ES-I3 (cell line): ENCODE measurements around the gene SLC29A2.
A peak's percentile ranks its signal among the peaks of the same experiment; 100 is the strongest.
"Not testable (repeated sequence)": the region's sequence is repeated elsewhere in the genome, so short reads cannot be mapped to it uniquely, and the experiment has no call there.

Source experiments
- H3K36me3 ChIP-seq: 2 replicates; pipeline ENCODE4 v1.6.1; 2013; ENCODE audit warnings: mild to moderate bottlenecking, low read length, control low read depth, moderate library complexity; ENCODE audit not compliant: insufficient read depth
- H3K4me1 ChIP-seq: 2 replicates; pipeline ENCODE4 v1.6.1; 2013; ENCODE audit warnings: mild to moderate bottlenecking, control low read depth, low read length; ENCODE audit not compliant: insufficient read depth
- H3K9ac ChIP-seq: 2 replicates; pipeline ENCODE4 v1.6.1; 2013; ENCODE audit warnings: low read depth, mild to moderate bottlenecking, low read length, moderate library complexity
- H3K9me3 ChIP-seq: 2 replicates; pipeline ENCODE4 v1.6.1; 2013; ENCODE audit warnings: mild to moderate bottlenecking, low read length, moderate library complexity; ENCODE audit not compliant: control insufficient read depth, insufficient read depth

Gene SLC29A2

GRCh38 chr11:66327171-66328030 lies 44.2 kb downstream of the SLC29A2 start:
- H3K9me3 ChIP-seq: no peaks in the 10 kb centered on the region
- H3K36me3 ChIP-seq: no peaks in the 10 kb centered on the region
- H3K4me1 ChIP-seq: peaks cover 30% of the 10 kb centered on the region
- no peak overlapping the region for H3K9ac ChIP-seq

- no peaks in the 10 kb centered on the region for H3K9me3 ChIP-seq
- peaks cover 30% of the 10 kb centered on the region for H3K4me1 ChIP-seq
- no peaks in the 10 kb centered on the region for H3K36me3 ChIP-seq
- no peak overlapping the region for H3K9ac ChIP-seq
These were observed 45.1 kb downstream of the SLC29A2 start for GRCh38 chr11:66326261-66327111.

DNA sequence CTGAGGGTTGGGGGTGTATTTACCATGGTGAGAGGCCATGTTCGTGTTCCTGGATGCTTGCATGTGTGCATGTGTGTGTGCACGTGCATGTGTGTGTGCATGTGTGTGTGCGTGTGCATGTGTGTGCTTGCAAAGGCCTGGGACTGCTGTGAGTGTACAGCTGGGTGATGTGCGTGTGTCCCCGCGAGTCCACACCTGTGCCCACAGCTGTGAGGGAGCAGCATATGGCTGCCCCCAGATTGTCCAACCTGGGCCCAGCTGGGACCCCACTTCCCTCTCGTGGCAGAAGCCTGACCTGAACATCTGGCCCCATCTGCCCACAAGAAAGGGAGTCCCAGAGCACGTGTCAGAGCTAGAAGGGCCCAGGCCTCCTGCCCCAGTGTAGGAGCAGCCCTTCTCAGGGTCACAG lies 46.3 kb downstream of the SLC29A2 start:
- no peaks in the 10 kb centered on the region for H3K36me3 ChIP-seq
- H3K4me1 ChIP-seq: peaks cover 30% of the 10 kb centered on the region
- H3K9me3 ChIP-seq: no peaks in the 10 kb centered on the region
- H3K9ac ChIP-seq: no peak overlapping the region

GRCh38 chr11:66324664-66325063 lies 46.9 kb downstream of the SLC29A2 start:
- Histone ChIP-seq H3K4me1 (peaks cover 30% of the 10 kb centered on the region), H3K9me3 (no peaks in the 10 kb centered on the region)

GRCh38 chr11:66323684-66324083 lies 47.9 kb downstream of the SLC29A2 start:
- H3K9me3 ChIP-seq: no peaks in the 10 kb centered on the region
- H3K36me3 ChIP-seq: no peaks in the 10 kb centered on the region
- H3K4me1 ChIP-seq: peaks cover 30% of the 10 kb centered on the region
- H3K9ac ChIP-seq: no peak overlapping the region

More at GRCh38 chr11:66324664-66325063, 46.9 kb downstream of the SLC29A2 start:
- Histone ChIP-seq H3K36me3 (no peaks in the 10 kb centered on the region), H3K9ac (no peak overlapping the region)

DNA sequence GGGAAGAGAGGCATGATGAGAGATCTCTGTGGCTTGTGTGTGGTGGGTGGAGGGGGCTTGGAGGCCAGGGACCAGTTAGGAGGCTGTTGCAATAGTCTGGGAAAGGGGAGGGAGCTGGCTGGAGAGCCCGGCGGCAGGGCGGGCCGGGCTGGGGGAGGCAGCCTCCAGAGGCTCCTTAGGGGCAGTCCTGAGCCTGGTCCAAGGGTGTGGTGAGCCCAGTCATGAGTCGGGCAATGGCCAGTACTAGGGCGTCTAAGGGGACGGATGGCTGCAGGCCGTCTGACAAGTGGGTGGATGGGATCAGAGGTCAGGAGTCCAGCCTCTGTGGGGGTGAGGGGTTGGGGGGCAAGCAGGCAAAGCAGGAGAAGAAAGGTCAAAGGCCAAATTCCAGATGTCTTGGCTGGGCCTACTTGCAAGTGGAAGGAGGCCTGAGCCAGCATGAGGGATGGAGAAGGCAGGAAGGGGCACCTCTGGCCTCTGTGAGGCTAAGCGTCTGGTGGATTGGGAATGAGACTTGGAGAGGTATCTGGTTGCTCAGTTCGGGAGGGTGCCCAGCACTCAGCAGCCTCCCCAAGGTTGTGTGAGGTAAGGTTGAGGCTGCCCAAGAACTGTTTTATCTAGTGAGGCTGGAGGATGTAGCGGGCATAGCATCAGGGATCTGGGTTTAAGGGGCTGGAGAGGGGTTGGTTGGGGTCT lies 48.7 kb downstream of the SLC29A2 start:
- Histone ChIP-seq H3K4me1 (peaks cover 35% of the 10 kb centered on the region), H3K36me3 (no peaks in the 10 kb centered on the region), H3K9ac (no peak overlapping the region), H3K9me3 (no peaks in the 10 kb centered on the region)

GRCh38 chr11:66321606-66322005 lies 50.0 kb downstream of the SLC29A2 start:
- Histone ChIP-seq H3K9ac (no peak overlapping the region), H3K36me3 (no peaks in the 10 kb centered on the region), H3K4me1 (peaks cover 35% of the 10 kb centered on the region), H3K9me3 (no peaks in the 10 kb centered on the region)

GRCh38 chr11:66320748-66321147 lies 50.8 kb downstream of the SLC29A2 start:
- H3K4me1 ChIP-seq: peaks cover 29% of the 10 kb centered on the region
- H3K36me3 ChIP-seq, H3K9ac ChIP-seq, H3K9me3 ChIP-seq: not testable (repeated sequence)

- H3K9me3 ChIP-seq, H3K36me3 ChIP-seq, H3K9ac ChIP-seq: not testable (repeated sequence)
- H3K4me1 ChIP-seq: peaks cover 24% of the 10 kb centered on the region
These were observed 51.3 kb downstream of the SLC29A2 start for GRCh38 chr11:66320289-66320688.

DNA sequence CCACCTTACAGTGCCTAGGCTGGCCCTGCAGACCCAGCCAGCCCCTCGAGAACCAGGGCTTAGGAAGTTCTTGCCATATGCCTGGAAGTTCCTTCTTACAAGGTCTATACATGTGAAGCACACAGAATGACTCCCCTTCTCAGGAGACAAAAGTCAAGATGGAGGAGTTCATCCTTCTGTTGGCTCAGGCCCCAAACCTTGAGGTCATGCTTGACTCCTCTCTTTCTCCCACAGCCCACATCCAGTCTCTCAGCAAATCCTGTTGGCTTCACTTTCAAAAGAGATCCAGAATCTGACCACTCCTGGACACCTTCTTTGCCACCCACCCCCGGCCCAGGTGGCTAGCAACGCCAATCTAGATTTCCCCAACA lies 53.0 kb downstream of the SLC29A2 start:
- H3K4me1 ChIP-seq: peaks cover 23% of the 10 kb centered on the region
- H3K9ac ChIP-seq: no peak overlapping the region
- no peaks in the 10 kb centered on the region for H3K36me3 ChIP-seq
- H3K9me3 ChIP-seq: no peaks in the 10 kb centered on the region

DNA sequence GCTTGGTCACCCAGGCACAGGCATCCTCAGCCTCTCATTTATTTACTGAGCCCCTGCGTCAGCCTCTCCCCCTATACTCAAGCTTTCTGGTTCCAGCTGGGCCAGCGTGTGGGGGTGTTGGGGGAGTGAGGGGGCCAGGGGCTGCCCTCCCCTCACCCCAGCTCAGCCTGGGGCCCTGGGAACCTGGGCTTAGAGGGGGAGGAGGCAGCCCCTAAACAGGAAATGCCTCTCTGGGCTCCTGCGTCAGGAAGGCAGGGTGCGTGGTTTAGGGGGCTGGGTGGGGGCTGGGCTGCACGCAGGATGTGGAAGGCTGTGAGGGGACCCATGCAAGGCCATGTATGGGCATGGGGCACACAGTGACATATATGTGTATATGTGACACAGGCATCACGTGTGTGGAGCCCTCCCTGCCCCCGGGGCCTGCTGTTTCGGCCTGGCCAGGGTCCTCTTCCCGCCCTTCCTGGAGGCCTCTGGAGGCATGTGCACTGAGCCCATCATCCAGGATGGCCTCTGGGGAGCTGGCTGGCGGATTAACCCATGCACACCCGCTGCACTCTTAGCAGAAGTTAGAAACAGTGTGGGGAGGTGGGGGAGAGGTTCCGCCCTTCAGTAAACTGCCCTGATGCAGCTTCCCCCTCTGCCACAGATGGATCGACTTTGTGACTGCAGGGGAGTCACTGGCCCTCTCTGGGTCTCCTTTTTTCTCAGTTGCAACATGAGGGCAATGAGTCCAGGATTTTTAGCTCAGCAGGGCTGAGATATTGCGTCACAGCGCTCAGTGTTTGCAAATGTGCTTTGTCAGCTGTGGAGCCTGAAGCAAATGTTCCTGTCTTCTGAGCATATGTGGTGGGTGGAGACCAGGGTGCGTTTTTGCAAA lies 53.6 kb downstream of the SLC29A2 start:
- Histone ChIP-seq H3K9me3 (no peaks in the 10 kb centered on the region), H3K4me1 (peaks cover 23% of the 10 kb centered on the region)

GRCh38 chr11:66317322-66317722 lies 54.2 kb downstream of the SLC29A2 start:
- no peaks in the 10 kb centered on the region for H3K36me3 ChIP-seq
- H3K9ac ChIP-seq: peak overlapping the region; percentile 32
- no peaks in the 10 kb centered on the region for H3K9me3 ChIP-seq
- H3K4me1 ChIP-seq: peaks cover 23% of the 10 kb centered on the region

More for the DNA sequence above, 53.6 kb downstream of the SLC29A2 start:
- H3K9ac ChIP-seq: peak overlapping the region; percentile 32; the same call in 1 of the 2 replicates
- no peaks in the 10 kb centered on the region for H3K36me3 ChIP-seq

- Histone ChIP-seq H3K4me1 (peaks cover 23% of the 10 kb centered on the region), H3K9me3 (no peaks in the 10 kb centered on the region), H3K36me3 (no peaks in the 10 kb centered on the region), H3K9ac (peak within 1 kb of the TSS; percentile 32)
These were observed 54.7 kb downstream of the SLC29A2 start, which contains the start of gene CD248 for GRCh38 chr11:66316849-66317251. CD248 (minus strand) TSS chr11:66317044; CDS start chr11:66317027, 17 bp downstream.
